Chondrocyte (in vitro differentiated cells): ENCODE measurements around the gene CHN1. TPM values are rescaled to one million over a fixed set of nuclear protein-coding genes. Genes with fewer than 3 reads are reported as not detected.

ENCODE experiments used
- DNase-seq: peaks from one replicate; pipeline ENCODE4 v3.0.0; 2021; ENCODE audit warnings: mixed read lengths, low spot score
- H3K27ac Mint-ChIP-seq: one replicate; pipeline ENCODE4 v1.8.0; 2021; ENCODE audit warnings: mild to moderate bottlenecking, moderate library complexity, mixed read lengths; ENCODE audit not compliant: unreplicated experiment
- H3K27me3 Mint-ChIP-seq: 2 replicates; pipeline ENCODE4 v1.8.0; 2021; ENCODE audit warnings: low read depth, mixed read lengths
- H3K36me3 Mint-ChIP-seq: 2 replicates; pipeline ENCODE4 v1.8.0; 2021; ENCODE audit warnings: low read depth, mixed read lengths
- H3K4me1 Mint-ChIP-seq: 2 replicates; pipeline ENCODE4 v1.8.0; 2021; ENCODE audit warnings: low read depth, mild to moderate bottlenecking, mixed read lengths
- H3K4me3 Mint-ChIP-seq: one replicate; pipeline ENCODE4 v1.8.0; 2021; ENCODE audit warnings: mild to moderate bottlenecking, moderate library complexity, mixed read lengths; ENCODE audit not compliant: unreplicated experiment
- H3K9me3 Mint-ChIP-seq: 2 replicates; pipeline ENCODE4 v1.8.0; 2021; ENCODE audit warnings: low read depth, mixed read lengths
- CTCF ChIP-seq: fragments of 200-600 bp; sonication (generic); IDR thresholded peaks from 2 replicates; pipeline ENCODE4 v1.5.0; 2021; ENCODE audit warnings: antibody characterized with exemption, mild to moderate bottlenecking, moderate library complexity
- total RNA-seq: library from RNA; stranded (reverse); gene quantifications from 3 replicates; pipeline ENCODE4 v1.2.1, GENCODE V29; 2021

Gene CHN1
- total RNA-seq, 1 donor from 2014 or later: 23.1 TPM

GRCh38 chr2:174977364-174977763 lies 27.8 kb downstream of the CHN1 start:
- no peak overlapping the region for H3K27ac Mint-ChIP-seq
- no peak for DNase-seq
- H3K36me3 Mint-ChIP-seq: peaks cover 2% of the 10 kb centered on the region
- no peak overlapping the region for H3K4me3 Mint-ChIP-seq
- peaks cover 16% of the 10 kb centered on the region for H3K4me1 Mint-ChIP-seq
- TF ChIP-seq CTCF: no peak
- H3K9me3 Mint-ChIP-seq: peaks cover 7% of the 10 kb centered on the region
- H3K27me3 Mint-ChIP-seq: no peaks in the 10 kb centered on the region

DNA sequence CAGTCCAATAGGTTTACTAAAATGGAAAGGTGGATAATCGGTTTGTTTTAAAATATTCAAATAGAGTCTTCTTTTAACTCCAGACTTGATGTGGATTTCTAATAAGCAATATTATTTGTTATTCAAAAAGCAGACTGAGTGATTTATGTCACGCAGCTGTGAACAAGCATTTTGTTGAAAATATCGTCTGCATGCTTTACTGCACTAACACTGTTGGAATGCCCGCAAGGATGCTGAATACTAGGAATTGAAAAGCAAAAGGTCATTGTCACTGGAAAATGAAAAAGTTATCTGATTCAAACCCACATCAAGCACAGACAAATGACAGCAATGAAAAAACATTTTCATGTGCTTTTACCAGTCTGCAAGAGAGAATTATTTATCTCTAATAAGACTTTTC lies 31.1 kb downstream of the CHN1 start:
- Mint-ChIP-seq H3K9me3 (peaks cover 13% of the 10 kb centered on the region), H3K27me3 (no peaks in the 10 kb centered on the region), H3K4me1 (peaks cover 38% of the 10 kb centered on the region), H3K4me3 (no peak overlapping the region), H3K36me3 (peaks cover 2% of the 10 kb centered on the region), H3K27ac (no peak overlapping the region)
- no peak for DNase-seq
- no peak for TF ChIP-seq CTCF

GRCh38 chr2:174972924-174973323 lies 32.3 kb downstream of the CHN1 start:
- no peaks in the 10 kb centered on the region for H3K27me3 Mint-ChIP-seq
- H3K9me3 Mint-ChIP-seq: peaks cover 13% of the 10 kb centered on the region
- H3K27ac Mint-ChIP-seq: peak overlapping the region; percentile 70
- H3K4me1 Mint-ChIP-seq: peaks cover 48% of the 10 kb centered on the region
- DNase-seq: no peak
- no peak for TF ChIP-seq CTCF
- no peak overlapping the region for H3K4me3 Mint-ChIP-seq
- H3K36me3 Mint-ChIP-seq: peaks cover 2% of the 10 kb centered on the region

DNA sequence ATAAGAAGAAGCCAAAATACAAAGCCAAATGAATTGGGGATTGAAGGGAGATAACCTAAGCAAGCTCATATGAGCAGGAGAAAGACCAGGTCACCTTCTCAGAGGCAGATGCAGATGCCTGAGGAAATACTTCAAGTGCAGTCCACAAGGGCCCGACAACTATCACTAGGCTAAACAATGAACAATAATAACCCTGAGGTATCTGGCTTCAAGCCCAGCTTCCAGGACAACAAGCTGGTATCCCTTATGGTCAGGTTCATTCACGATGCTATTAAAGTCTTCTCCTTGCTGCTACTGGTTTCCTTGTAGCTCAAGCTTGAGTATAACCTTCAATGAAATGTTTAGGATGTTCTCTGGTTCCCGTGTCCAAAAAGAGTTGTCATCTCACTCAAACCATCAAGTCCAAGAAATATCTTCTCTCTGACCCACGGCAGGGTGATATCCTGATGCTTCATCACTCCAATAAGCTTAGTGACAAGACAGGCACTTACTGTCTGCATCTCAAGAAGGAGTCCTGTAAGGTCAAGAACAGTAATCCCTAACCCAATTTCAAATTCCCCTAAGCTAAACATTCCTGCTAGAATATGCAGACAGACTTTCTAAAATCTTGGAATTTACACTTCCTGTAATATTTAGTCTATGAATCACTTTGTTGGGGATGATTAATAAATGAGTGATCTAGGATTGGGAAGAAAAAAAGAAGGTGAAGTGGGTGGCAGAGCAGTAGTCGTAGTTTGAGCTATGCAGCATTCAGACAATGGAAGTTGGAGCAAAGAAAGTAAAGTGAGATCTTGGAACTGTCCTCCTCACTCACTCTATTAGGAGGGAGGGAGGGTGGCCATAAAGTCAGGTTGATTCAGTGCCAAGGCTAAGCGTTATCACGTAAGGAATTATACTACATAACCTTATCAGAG lies 33.1 kb downstream of the CHN1 start:
- peaks cover 13% of the 10 kb centered on the region for H3K9me3 Mint-ChIP-seq
- peak overlapping the region; percentile 49 for H3K27ac Mint-ChIP-seq
- TF ChIP-seq CTCF: no peak
- H3K4me3 Mint-ChIP-seq: peak overlapping the region; percentile 0
- H3K4me1 Mint-ChIP-seq: peaks cover 54% of the 10 kb centered on the region
- DNase-seq: no peak
- H3K27me3 Mint-ChIP-seq: no peaks in the 10 kb centered on the region
- H3K36me3 Mint-ChIP-seq: peaks cover 2% of the 10 kb centered on the region

- Mint-ChIP-seq H3K4me3 (no peak overlapping the region), H3K9me3 (peaks cover 13% of the 10 kb centered on the region), H3K27ac (no peak overlapping the region), H3K27me3 (no peaks in the 10 kb centered on the region), H3K36me3 (peaks cover 2% of the 10 kb centered on the region), H3K4me1 (peaks cover 72% of the 10 kb centered on the region)
- no peak for TF ChIP-seq CTCF
- no peak for DNase-seq
Observed at GRCh38 chr2:174970092-174970491, 35.1 kb downstream of the CHN1 start.
